Measurements from ENCODE around the gene ANKMY2.
A peak's percentile ranks its signal among the peaks of the same experiment; 100 is the strongest.

The ANKMY2 gene

GRCh38 chr7:16564023-16564380, 81.6 kb downstream of the ANKMY2 start:
- peak; percentile 41 for DNase-seq

- DNase-seq: peak; percentile 78
Measured at GRCh38 chr7:16563281-16564022, 82.1 kb downstream of the ANKMY2 start.

GRCh38 chr7:16562456-16563220, 82.9 kb downstream of the ANKMY2 start:
- peak; percentile 49 for DNase-seq

- peak; percentile 4 for DNase-seq
Measured at GRCh38 chr7:16561943-16562342, 83.6 kb downstream of the ANKMY2 start.

GRCh38 chr7:16559497-16560179, 85.9 kb downstream of the ANKMY2 start:
- no peak for DNase-seq

GRCh38 chr7:16558761-16559302, 86.7 kb downstream of the ANKMY2 start:
- DNase-seq: no peak

- no peak for DNase-seq
Measured at GRCh38 chr7:16556359-16556758, 89.2 kb downstream of the ANKMY2 start.

- no peak for DNase-seq
Measured at GRCh38 chr7:16554518-16555236, 90.9 kb downstream of the ANKMY2 start.

GRCh38 chr7:16550671-16551070, 94.9 kb downstream of the ANKMY2 start:
- no peak for DNase-seq

All from OCI-M1 (cell line).